Uterus (tissue), 4 donors: ENCODE data around the gene MGAT4A. TPM values are rescaled to one million over a fixed set of nuclear protein-coding genes. Genes with fewer than 3 reads are reported as not detected.

Source experiments
- DNase-seq, 2 donors: peaks; one replicate each; pipeline ENCODE4 v3.0.0-alpha.2; 2019 to 2020
- H3K27ac ChIP-seq, 2 donors: fragments of 200-600 bp; sonication (generic); 1 replicate in 1 of 2; 2 replicates in 1 of 2; pipeline ENCODE4 v1.5.1; 2016 to 2018
- H3K27me3 ChIP-seq, 2 donors: fragments of 200-600 bp; sonication (generic); one replicate each; pipeline ENCODE4 v1.5.1; 2018 to 2019; ENCODE audit warnings: control low read depth in 1 of 2
- H3K36me3 ChIP-seq, 2 donors: fragments of 200-600 bp; sonication (generic); one replicate each; pipeline ENCODE4 v1.5.1; 2019; ENCODE audit warnings: control low read depth in 1 of 2
- H3K4me1 ChIP-seq, 2 donors: fragments of 200-600 bp; sonication (generic); one replicate each; pipeline ENCODE4 v1.5.1; 2018 to 2019; ENCODE audit warnings: control low read depth in 1 of 2
- H3K4me3 ChIP-seq, 2 donors: fragments of 200-600 bp; sonication (generic); 1 replicate in 1 of 2; 2 replicates in 1 of 2; pipeline ENCODE4 v1.5.1; 2018 to 2019; ENCODE audit warnings: mild to moderate bottlenecking in 1 of 2
- H3K9me3 ChIP-seq, 2 donors: fragments of 200-600 bp; sonication (generic); one replicate each; pipeline ENCODE4 v1.5.1; 2019; ENCODE audit warnings: control low read depth in 1 of 2
- CTCF ChIP-seq, 4 experiments: fragments of 200-600 bp in 2 of 4; fragments of 450-650 bp in 2 of 4; sonication (generic) in 2 of 4; IDR thresholded peaks; one replicate each; pipeline ENCODE4 v1.5.1; 2016 to 2019; ENCODE audit warnings: antibody characterized with exemption in 4 of 4, mild to moderate bottlenecking in 2 of 4, moderate library complexity in 1 of 4
- POLR2A ChIP-seq, 2 donors: fragments of 450-650 bp; IDR thresholded peaks; one replicate each; pipeline ENCODE4 v1.6.1; 2016; ENCODE audit warnings: antibody characterized with exemption in 2 of 2, mild to moderate bottlenecking in 1 of 2, moderate library complexity in 1 of 2
- intact Hi-C: fragments of 100-400 bp; cut with DNase I; formaldehyde crosslinking; loops from one replicate; pipeline ENCODE4 v1.15.1; 2023; ENCODE audit warnings: low total_unique reads
- total RNA-seq, 4 donors: library from RNA; depleted of rRNA in 3 of 4; stranded (reverse); fragments of >200 nt in 3 of 4; gene quantifications; one replicate each; pipeline versions ENCODE4 v1.1.0 to v1.2.4, GENCODE V29; 2014 to 2023
- donor health status: DM: yes; HTN: yes; CAD: no.

Gene MGAT4A
- 100 to 1,000 TPM in 1 of 4 donors, 10 to 100 TPM in 3; 25.9 to 107 (median 52.9) TPM for total RNA-seq

- DNase-seq = peak; percentile 63 to 71
Observed at GRCh38 chr2:98731041-98731893, at the start of gene MGAT4A. MGAT4A (minus strand) TSS chr2:98731132; CDS start chr2:98726332, 4,800 bp downstream.

GRCh38 chr2:98778741-98779483 lies 48.0 kb upstream of the MGAT4A start:
- TF ChIP-seq CTCF (IDR thresholded peaks at IDR 0.05) (no peak), POLR2A (IDR thresholded peaks at IDR 0.05) (no peak)
- H3K4me3 ChIP-seq = no peak overlapping the region
- intact Hi-C loops = no loop called here
- no peaks in the 10 kb centered on the region for H3K36me3 ChIP-seq
- no peak for DNase-seq
- H3K27ac ChIP-seq = no peak overlapping the region
- H3K9me3 ChIP-seq = no peaks in the 10 kb centered on the region
- no peaks in the 10 kb centered on the region for H3K27me3 ChIP-seq
- H3K4me1 ChIP-seq = no peaks in the 10 kb centered on the region

More at GRCh38 chr2:98731041-98731893, at the start of gene MGAT4A:
- H3K36me3 ChIP-seq = no peaks in the 10 kb centered on the region
- no peaks in the 10 kb centered on the region for H3K4me1 ChIP-seq
- no peaks in the 10 kb centered on the region for H3K27me3 ChIP-seq
- TF ChIP-seq POLR2A (IDR thresholded peaks at IDR 0.05) = peak; percentile 49 to 80
- peak in 1 of 4 experiments; percentile 4 for TF ChIP-seq CTCF (IDR thresholded peaks at IDR 0.05)
- H3K9me3 ChIP-seq = no peaks in the 10 kb centered on the region
- intact Hi-C loops = no loop called here
- peak within 1 kb of the TSS; percentile 81 to 86 for H3K27ac ChIP-seq
- peak within 1 kb of the TSS; percentile 47 to 93 for H3K4me3 ChIP-seq

- Histone ChIP-seq H3K27ac (no peak overlapping the region), H3K9me3 (no peaks in the 10 kb centered on the region), H3K4me3 (no peak overlapping the region), H3K27me3 (no peaks in the 10 kb centered on the region), H3K4me1 (no peaks in the 10 kb centered on the region), H3K36me3 (no peaks in the 10 kb centered on the region)
- DNase-seq = no peak
- intact Hi-C loops = no loop called here
- no peak for TF ChIP-seq POLR2A (IDR thresholded peaks at IDR 0.05)
Observed at GRCh38 chr2:98778151-98778550, 47.2 kb upstream of the MGAT4A start.

- no peaks in the 10 kb centered on the region for H3K9me3 ChIP-seq
- no peaks in the 10 kb centered on the region for H3K27me3 ChIP-seq
- no peak overlapping the region for H3K4me3 ChIP-seq
- TF ChIP-seq POLR2A (IDR thresholded peaks at IDR 0.05) (no peak), CTCF (IDR thresholded peaks at IDR 0.05) (no peak)
- no peak overlapping the region for H3K27ac ChIP-seq
- no peaks in the 10 kb centered on the region for H3K36me3 ChIP-seq
- H3K4me1 ChIP-seq = no peaks in the 10 kb centered on the region
- intact Hi-C loops = no loop called here
- DNase-seq = no peak
Observed at GRCh38 chr2:98777710-98778109, 46.8 kb upstream of the MGAT4A start.

- H3K4me1 ChIP-seq = no peaks in the 10 kb centered on the region
- no peak for DNase-seq
- H3K9me3 ChIP-seq = no peaks in the 10 kb centered on the region
- no peak for TF ChIP-seq POLR2A (IDR thresholded peaks at IDR 0.05)
- no peak for TF ChIP-seq CTCF (IDR thresholded peaks at IDR 0.05)
- no peak overlapping the region for H3K4me3 ChIP-seq
- H3K27ac ChIP-seq = no peak overlapping the region
- H3K27me3 ChIP-seq = no peaks in the 10 kb centered on the region
- H3K36me3 ChIP-seq = no peaks in the 10 kb centered on the region
- intact Hi-C loops = no loop called here
Observed at GRCh38 chr2:98777076-98777475, 46.1 kb upstream of the MGAT4A start.
